ENCODE results near the gene TMEM179. TPM values are rescaled to one million over a fixed set of nuclear protein-coding genes. Genes with fewer than 3 reads are reported as not detected.

TMEM179 gene
- polyA plus RNA-seq, 1 donor (not counting 4 experiments of a cell fraction or from before 2014, with no cell fraction given), result not detected

DNA sequence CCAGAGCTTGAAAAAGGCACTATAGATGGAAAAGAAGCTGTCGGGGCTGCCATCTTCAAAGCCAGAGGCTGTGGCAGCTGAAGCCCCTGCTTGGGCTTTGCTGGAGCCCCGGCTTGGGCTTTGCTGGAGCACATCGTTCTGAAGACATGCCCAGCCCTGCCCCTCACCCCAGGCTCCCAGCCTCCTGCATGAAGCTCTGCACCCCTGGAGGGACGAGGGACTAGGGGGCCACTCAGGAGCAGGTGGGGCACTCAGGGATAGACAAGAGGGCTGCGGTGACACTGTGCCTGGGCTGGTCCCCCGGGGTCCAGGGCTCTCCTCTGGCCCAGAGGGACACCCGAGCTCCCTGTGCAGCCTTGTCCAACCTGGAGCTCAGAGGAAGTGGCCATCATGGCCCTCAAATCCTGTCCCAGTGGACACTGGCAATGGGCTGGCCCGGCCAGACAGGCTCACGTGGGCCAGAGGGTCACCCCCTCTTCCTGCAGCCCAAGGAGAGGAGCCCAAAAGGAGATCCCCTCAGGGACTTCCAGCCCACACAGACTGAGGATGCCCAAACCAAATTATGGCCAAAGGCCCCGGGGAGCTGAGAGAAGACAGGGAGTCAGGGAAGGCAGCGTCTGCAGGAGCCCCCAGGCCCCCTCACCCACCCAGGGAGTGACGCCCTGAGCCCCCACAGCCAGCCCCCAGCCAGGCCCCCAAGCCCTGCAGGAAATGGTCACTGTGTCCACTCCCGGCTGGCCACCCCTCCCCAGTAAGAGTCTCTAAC lies 48.1 kb downstream of the TMEM179 start:
- no peaks in the 10 kb centered on the region for H3K9me3 ChIP-seq (ENCODE audit: control insufficient read depth, low read depth, low read length)
- no peak overlapping the region for H2AFZ ChIP-seq (ENCODE audit: control insufficient read depth, low read length)
- dilution Hi-C loops (cut with MboI; ENCODE audit: extremely low pct_ligation_motif_present, low sequenced_read_pairs), result no loop called here
- H3K27me3 ChIP-seq (ENCODE audit: control insufficient read depth, extremely low read depth, insufficient read depth, low read length), result peaks cover 6% of the 10 kb centered on the region
- no peaks in the 10 kb centered on the region for H4K20me1 ChIP-seq (ENCODE audit: control insufficient read depth, extremely low read depth, insufficient read depth, low read length)
- no peak for TF ChIP-seq CTCF (optimal IDR thresholded peaks at IDR 0.05 in 1 of 3, IDR thresholded peaks at IDR 0.05 in 1 of 3, conservative IDR thresholded peaks at IDR 0.05 in 1 of 3; ENCODE audit: extremely low read depth in 1 of 3, insufficient read depth in 2 of 3, low read length in 3 of 3)
- no peak for TF ChIP-seq EZH2 (IDR thresholded peaks at IDR 0.05; ENCODE audit: low read length)
- H3K27ac ChIP-seq (ENCODE audit: control insufficient read depth, insufficient read depth, low read length), result no peak overlapping the region
- H3K4me1 ChIP-seq (ENCODE audit: control insufficient read depth, extremely low read depth, insufficient read depth, low read length), result no peaks in the 10 kb centered on the region
- no peak overlapping the region for H3K9ac ChIP-seq (ENCODE audit: control insufficient read depth, extremely low read depth, insufficient read depth, low read length)
- H3K36me3 ChIP-seq (ENCODE audit: control insufficient read depth in 2 of 2, extremely low read depth in 1 of 2, insufficient read depth in 2 of 2, low read length in 2 of 2), result no peaks in the 10 kb centered on the region
- FAIRE-seq (no peak), DNase-seq (ENCODE audit: low read depth, low spot score) (no peak)
- no peak overlapping the region for H3K4me2 ChIP-seq (ENCODE audit: control insufficient read depth, extremely low read depth, insufficient read depth, low read depth, low read length)
- no peak overlapping the region for H3K4me3 ChIP-seq (ENCODE audit: control insufficient read depth in 2 of 3, extremely low read depth in 1 of 3, insufficient read depth in 2 of 3, low read depth in 1 of 3, low read length in 3 of 3)
- no peaks in the 10 kb centered on the region for H3K9me1 ChIP-seq (ENCODE audit: control insufficient read depth, extremely low read depth, insufficient read depth, low read length)
- H3K79me2 ChIP-seq (ENCODE audit: control insufficient read depth, insufficient read depth, low read length), result no peaks in the 10 kb centered on the region

DNA sequence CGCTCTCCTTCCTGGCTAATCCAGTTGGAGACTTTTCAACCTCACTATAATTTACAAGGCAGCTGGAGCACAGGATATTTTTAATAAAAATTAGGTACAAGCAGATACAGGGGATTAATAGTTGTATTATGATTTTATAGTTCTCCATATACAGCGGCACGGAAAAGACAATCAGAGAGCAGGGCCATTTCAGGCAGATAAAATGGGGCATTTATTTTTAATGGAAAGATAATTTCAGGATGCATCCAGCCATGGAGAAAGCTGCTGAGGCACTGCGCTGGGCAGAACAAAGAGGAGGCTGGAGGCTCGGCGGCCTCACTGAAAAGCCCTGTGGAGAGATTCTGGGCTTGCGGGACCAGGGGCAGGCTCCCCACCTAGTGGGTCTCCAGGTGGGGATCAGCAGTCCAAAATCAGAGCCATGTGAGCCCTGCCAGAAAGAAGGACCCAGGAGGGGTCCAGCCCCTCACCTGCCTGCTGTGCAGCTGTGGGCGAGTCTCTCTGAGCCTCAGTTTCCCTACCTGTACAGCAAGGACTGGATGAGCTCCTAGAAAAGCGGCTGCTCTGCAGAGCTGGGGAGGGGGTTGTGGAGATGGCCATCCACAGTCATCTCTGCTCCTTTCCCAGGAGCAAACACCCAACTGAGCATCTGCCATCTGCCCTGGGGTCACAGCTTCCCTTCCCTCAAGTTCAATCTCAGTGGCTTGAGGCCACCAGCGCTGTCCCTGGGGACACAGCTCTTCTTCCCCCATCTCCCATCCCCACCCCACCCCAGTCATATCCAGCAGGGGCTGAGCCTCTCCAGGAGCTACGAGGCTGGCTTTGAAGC lies 48.9 kb downstream of the TMEM179 start:
- Histone ChIP-seq H3K4me3 (ENCODE audit: control insufficient read depth in 2 of 3, extremely low read depth in 1 of 3, insufficient read depth in 2 of 3, low read depth in 1 of 3, low read length in 3 of 3) (no peak overlapping the region), H3K4me2 (ENCODE audit: control insufficient read depth, extremely low read depth, insufficient read depth, low read depth, low read length) (no peak overlapping the region), H3K79me2 (ENCODE audit: control insufficient read depth, insufficient read depth, low read length) (no peaks in the 10 kb centered on the region), H3K36me3 (ENCODE audit: control insufficient read depth in 2 of 2, extremely low read depth in 1 of 2, insufficient read depth in 2 of 2, low read length in 2 of 2) (no peaks in the 10 kb centered on the region), H3K9me3 (ENCODE audit: control insufficient read depth, low read depth, low read length) (no peaks in the 10 kb centered on the region), H3K27ac (ENCODE audit: control insufficient read depth, insufficient read depth, low read length) (no peak overlapping the region), H3K9ac (ENCODE audit: control insufficient read depth, extremely low read depth, insufficient read depth, low read length) (no peak overlapping the region), H4K20me1 (ENCODE audit: control insufficient read depth, extremely low read depth, insufficient read depth, low read length) (no peaks in the 10 kb centered on the region), H2AFZ (ENCODE audit: control insufficient read depth, low read length) (no peak overlapping the region), H3K9me1 (ENCODE audit: control insufficient read depth, extremely low read depth, insufficient read depth, low read length) (no peaks in the 10 kb centered on the region), H3K27me3 (ENCODE audit: control insufficient read depth, extremely low read depth, insufficient read depth, low read length) (peaks cover 6% of the 10 kb centered on the region), H3K4me1 (ENCODE audit: control insufficient read depth, extremely low read depth, insufficient read depth, low read length) (no peaks in the 10 kb centered on the region)
- dilution Hi-C loops (cut with MboI; ENCODE audit: extremely low pct_ligation_motif_present, low sequenced_read_pairs), result no loop called here
- no peak for TF ChIP-seq EZH2 (IDR thresholded peaks at IDR 0.05; ENCODE audit: low read length)
- TF ChIP-seq CTCF (optimal IDR thresholded peaks at IDR 0.05 in 1 of 3, IDR thresholded peaks at IDR 0.05 in 1 of 3, conservative IDR thresholded peaks at IDR 0.05 in 1 of 3; ENCODE audit: extremely low read depth in 1 of 3, insufficient read depth in 2 of 3, low read length in 3 of 3), result no peak
- DNase-seq (ENCODE audit: low read depth, low spot score), result no peak
- FAIRE-seq, result no peak
